ENCODE measurements around the gene CDC34. TPM values are rescaled to one million over a fixed set of nuclear protein-coding genes. Genes with fewer than 3 reads are reported as not detected.

Gene CDC34
- total RNA-seq, 1 experiment from 2014 or later: 87.4 TPM

DNA sequence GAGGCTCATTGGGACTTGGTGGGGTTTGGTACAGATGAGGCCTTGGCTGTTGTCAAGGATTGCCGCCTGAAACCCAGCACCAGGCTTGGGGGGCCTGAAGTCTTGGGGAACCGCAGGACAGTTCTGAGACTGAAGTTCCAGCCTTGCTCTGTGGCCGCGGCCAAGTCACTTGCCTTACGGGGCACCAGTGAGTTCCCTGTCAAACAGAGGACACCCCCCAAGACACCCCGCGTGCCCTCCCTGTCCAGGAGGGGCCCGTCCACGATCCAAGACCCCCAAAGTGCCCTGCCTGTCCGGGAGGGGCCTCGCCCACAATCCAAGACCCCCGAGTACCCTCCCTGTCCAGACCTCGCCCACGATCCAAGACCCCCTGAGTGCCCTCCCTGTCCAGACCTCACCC, 2.5 kb downstream of the CDC34 start:
- Histone ChIP-seq H3K27ac (ENCODE audit: low read depth, low read length) (peak overlapping the region; percentile 96; the same call in 1 of the 2 replicates), H3K9me3 (ENCODE audit: control insufficient read depth in 1 of 2, insufficient read depth in 1 of 2, low read depth in 1 of 2, low read length in 2 of 2) (no peaks in the 10 kb centered on the region), H2AFZ (ENCODE audit: low read depth, low read length, poor library complexity, severe bottlenecking) (no peak overlapping the region), H3K9ac (ENCODE audit: low read length) (0 out of 2 replicates have a peak overlapping the region, but pooled peaks have one; percentile 91), H4K20me1 (ENCODE audit: insufficient read depth) (peaks cover 9% of the 10 kb centered on the region; the same call in 1 of the 2 replicates), H3K4me2 (ENCODE audit: low read length) (peak overlapping the region; percentile 81), H3K27me3 (ENCODE audit: insufficient read depth, low read length) (no peaks in the 10 kb centered on the region), H3K4me3 (replicated peaks in 1 of 2; ENCODE audit: low read depth in 1 of 2, low read length in 2 of 2) (no peak overlapping the region), H3K79me2 (ENCODE audit: insufficient read depth, low read length) (peaks cover 53% of the 10 kb centered on the region), H3K36me3 (ENCODE audit: control insufficient read depth in 1 of 2, insufficient read depth in 2 of 2, low read length in 2 of 2) (peaks cover 22 to 23% of the 10 kb centered on the region in 2 experiments; a peak in 3 of 4 replicates), H3K4me1 (ENCODE audit: control insufficient read depth in 1 of 2, insufficient read depth in 2 of 2, low read length in 2 of 2) (peaks cover 23 to 37% of the 10 kb centered on the region in 2 experiments), H3K9me2 (ENCODE audit: insufficient read depth) (no peaks in the 10 kb centered on the region)
- POLR2A ChIA-PET: no interaction called here
- intact Hi-C loops (cut with micrococcal nuclease): no loop called here
- no peak for ATAC-seq
- CTCF ChIA-PET: no interaction called here
- TF ChIP-seq, protein P1, sequence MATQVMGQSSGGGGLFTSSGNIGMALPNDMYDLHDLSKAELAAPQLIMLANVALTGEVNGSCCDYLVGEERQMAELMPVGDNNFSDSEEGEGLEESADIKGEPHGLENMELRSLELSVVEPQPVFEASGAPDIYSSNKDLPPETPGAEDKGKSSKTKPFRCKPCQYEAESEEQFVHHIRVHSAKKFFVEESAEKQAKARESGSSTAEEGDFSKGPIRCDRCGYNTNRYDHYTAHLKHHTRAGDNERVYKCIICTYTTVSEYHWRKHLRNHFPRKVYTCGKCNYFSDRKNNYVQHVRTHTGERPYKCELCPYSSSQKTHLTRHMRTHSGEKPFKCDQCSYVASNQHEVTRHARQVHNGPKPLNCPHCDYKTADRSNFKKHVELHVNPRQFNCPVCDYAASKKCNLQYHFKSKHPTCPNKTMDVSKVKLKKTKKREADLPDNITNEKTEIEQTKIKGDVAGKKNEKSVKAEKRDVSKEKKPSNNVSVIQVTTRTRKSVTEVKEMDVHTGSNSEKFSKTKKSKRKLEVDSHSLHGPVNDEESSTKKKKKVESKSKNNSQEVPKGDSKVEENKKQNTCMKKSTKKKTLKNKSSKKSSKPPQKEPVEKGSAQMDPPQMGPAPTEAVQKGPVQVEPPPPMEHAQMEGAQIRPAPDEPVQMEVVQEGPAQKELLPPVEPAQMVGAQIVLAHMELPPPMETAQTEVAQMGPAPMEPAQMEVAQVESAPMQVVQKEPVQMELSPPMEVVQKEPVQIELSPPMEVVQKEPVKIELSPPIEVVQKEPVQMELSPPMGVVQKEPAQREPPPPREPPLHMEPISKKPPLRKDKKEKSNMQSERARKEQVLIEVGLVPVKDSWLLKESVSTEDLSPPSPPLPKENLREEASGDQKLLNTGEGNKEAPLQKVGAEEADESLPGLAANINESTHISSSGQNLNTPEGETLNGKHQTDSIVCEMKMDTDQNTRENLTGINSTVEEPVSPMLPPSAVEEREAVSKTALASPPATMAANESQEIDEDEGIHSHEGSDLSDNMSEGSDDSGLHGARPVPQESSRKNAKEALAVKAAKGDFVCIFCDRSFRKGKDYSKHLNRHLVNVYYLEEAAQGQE (IDR thresholded peaks at IDR 0.05; ENCODE audit: low read depth): no peak
- TF ChIP-seq CTCF (IDR thresholded peaks at IDR 0.05 in 2 of 3, conservative IDR thresholded peaks at IDR 0.05 in 1 of 3; ENCODE audit: borderline replicate concordance in 1 of 3, insufficient read depth in 1 of 3, low read depth in 2 of 3, low read length in 2 of 3): peak in 1 of 3 experiments; percentile 18; a peak in 1 of 6 replicates
- BruUV-seq (replicated peaks): no TSS peak
- no peak for DNase-seq (ENCODE audit: low read depth, low spot score)
- RAD21 ChIA-PET (ENCODE audit: low non-redundant PET in 1 of 2, low total read pairs in 2 of 2, uncharacterized antibody in 2 of 2, unreplicated experiment in 2 of 2): no interaction called here
